NOMO-1 treated with dmso at 0.1 percent for 144 hours (cell line): ENCODE results near the gene GALNT6.
A peak's percentile ranks its signal among the peaks of the same experiment; 100 is the strongest.
"Not testable (repeated sequence)": the region's sequence is repeated elsewhere in the genome, so short reads cannot be mapped to it uniquely, and the experiment has no call there.

Experiments
- DNase-seq: peaks from one replicate; lab custom pipeline; 2025; ENCODE audit not compliant: unreplicated experiment; lab: John Stamatoyannopoulos, UW

Gene GALNT6

DNA sequence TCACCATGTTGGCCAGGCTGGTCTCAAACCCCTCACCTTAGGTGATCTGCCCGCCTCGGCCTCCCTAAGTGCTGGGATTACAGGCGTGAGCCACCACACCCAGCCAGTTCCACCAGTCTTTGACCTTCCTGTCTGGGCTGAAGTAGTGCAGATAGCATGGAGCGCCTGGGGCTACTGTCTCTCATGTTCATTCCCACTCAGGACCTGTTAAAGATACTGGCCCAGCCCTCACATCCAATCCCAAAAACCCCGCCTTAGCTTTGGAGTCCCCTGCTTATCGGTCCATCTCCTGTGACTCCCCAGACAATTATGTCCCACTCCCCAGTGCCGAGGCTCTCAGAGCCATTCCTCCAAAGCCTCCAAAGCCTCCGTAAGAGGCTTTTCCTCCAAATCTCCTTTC is 32.7 kb downstream of the GALNT6 start:
- DNase-seq: no peak

DNA sequence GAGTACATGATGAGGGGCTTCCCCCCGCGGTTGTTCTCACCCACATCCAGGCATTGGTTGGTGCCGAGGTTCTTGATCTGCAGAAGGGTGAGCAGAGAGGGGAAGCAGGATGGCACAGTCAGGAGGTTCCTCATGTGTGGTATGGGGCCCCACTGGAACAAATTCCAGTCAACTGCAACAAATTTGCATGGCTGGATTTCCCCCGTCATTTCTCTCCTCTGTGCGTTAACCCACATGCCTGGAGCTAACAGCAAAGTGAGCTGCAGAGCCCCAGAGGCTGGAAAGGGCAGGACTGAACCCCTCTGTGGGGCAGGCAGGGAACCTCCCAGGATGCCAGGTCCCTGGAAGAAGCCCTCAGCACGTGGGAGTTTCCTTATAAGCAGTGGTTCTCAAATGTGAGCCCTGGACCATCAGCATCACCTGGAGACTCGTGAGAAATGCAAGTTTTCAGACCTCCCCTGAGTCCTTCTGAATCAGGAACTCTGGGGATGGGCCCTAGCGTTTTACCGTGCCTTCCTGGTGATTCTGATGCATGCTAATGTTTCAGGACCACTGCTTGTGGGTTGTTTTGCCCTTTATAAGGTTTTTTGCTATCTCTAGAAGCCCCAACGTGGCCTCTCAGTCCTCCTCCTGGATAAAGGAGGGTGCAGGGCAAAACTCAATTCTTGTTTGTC is 33.7 kb downstream of the GALNT6 start:
- no peak for DNase-seq

DNA sequence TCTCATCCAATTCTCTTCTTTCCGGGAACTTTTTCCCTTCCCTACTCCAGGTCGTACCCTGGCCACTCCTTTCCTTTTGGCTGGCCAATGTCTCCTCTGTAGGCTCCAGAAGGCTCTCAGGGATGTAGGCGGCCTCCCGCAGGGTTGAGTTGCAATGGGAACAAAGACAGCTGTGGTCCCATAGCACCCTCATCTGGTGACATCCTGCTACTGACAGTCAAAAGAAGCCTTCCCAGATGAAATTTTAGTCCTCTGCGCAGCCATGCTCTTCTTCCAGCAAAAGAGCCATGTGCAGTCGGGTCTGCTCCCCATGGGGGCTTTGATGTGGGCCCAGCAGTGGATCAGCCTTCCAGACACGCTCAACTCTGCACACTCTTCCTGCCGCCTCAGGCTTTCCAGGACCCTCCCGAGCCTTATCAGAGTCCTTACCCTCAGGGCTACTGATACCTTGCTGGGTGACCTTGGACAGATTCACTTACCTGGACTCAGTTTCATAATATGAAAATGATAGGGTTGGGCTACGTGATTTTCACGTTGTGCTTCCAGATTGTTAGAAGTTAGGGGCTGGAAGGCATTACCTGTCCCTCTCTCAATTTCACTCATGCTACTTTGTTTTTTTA is 39.2 kb downstream of the GALNT6 start:
- DNase-seq: no peak

DNA sequence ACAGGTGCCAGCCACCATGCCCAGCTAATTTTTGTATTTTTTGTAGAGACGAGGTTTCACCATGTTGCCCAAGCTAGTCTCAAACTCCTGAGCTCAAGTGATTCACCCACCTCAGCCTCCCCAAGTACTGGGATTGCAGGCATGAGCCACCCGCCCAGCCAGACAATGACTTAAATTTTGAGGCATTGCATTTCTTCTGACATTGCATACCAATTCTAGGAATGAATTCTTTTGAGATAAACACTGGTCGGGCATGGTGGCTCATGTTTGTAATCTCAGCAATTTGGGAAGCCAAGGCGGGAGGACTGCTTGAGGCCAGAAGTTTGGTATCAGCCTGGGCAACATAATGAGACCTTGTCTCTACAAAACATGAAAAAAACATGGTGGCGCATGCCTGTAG is 42.2 kb downstream of the GALNT6 start:
- no peak for DNase-seq

DNA sequence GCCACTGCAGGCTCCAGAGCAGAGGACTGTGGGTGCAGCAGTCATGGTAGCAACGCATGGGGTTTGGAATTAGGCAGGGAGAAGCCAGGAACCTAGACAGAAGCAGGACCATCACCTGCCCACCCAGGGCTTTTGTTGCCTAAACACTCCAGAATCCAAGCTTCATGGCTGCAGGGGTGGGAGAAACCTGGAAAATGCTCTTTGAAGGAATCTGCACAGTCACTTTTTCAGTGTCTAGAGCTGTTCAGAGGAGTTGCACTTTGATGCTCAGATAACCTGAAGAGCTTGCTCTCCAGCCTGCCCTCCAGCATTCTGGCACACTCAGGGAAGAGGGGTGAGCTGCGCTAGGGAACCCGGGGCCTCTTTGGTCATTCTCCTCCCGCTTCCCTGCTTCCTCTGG is 43.1 kb downstream of the GALNT6 start:
- DNase-seq: no peak

DNA sequence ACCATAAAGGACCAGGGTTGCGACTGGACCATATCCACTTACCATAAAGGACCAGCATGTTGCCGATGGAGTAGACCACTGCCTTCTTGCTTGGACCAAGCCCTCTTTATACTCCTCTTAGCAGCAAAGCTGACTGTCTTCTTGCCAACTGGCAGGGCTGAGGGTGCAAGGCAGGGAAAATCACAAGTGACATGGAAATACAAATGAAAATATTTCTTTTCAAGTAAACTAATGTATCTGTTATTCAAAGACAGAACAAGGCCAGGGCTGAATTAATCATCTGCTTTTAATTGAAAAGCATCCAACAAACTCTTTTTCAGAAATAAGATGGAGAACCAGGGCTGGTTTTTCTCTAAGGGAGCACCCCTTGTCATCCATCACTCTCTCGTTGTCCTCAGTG is 44.6 kb downstream of the GALNT6 start, which contains the start of gene CELA1:
Gene CELA1, minus strand, starts transcription at position 99 of the 400 bp plus-strand sequence. Its CDS starts 41 bp downstream, at position 58.
- DNase-seq: no peak

DNA sequence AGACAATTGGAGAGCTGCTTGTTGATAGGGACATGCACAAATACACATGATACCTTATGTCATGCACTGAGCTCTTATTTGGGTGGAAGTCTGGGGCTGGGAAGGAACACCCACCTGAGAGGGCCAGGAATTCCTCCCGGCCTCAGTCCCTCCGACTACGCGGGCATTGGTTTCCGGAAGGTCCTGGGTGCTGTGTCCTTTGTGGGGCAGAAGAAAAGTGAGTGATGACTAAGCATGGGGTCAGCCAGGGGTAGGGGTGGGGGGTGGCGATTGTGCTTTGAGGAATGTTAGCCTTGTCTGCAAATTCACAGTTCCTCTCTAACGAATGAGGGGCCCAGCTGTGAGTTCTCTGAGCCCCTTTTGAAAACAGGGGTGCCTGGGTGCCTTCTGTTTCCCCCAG is 45.5 kb downstream of the GALNT6 start:
- DNase-seq: no peak

DNA sequence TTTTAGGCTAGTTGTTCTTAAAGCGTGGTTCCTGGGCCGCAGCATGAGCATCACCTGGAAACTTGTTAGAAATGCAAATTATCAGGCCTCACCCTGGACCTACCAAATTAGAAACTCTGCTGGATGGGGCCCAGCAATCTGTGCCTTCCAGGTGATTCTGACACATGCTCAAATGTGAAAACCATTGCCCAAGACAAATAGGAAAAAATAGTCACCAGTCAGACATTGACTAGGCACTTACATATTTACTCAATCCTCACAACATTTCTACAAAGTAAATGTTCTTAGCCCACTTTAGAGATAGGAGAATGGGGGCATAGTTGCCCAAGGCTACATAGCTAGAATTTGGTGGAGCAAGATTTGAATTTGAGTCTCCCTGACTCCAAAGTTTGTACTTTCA is 48.0 kb downstream of the GALNT6 start:
- DNase-seq: no peak

DNA sequence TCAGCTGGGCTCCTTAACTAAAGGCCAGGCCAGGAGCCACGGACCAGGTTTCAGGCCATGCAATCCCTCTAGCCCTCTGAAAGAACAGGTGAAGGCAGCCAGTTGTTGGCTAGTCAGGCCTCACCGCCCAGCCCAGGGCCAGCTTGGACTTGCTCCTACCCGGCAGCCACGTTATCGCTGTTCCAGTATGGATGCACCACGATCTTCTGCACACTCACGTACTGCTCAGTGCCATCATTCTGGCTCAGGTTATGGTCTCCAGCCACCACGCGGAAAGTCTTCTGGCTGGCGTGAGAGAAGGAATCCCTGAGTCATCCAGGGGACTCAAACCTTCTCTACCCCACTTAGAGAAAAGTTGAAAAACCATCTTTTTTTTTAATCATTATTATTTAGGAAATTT is 48.8 kb downstream of the GALNT6 start:
- no peak for DNase-seq

DNA sequence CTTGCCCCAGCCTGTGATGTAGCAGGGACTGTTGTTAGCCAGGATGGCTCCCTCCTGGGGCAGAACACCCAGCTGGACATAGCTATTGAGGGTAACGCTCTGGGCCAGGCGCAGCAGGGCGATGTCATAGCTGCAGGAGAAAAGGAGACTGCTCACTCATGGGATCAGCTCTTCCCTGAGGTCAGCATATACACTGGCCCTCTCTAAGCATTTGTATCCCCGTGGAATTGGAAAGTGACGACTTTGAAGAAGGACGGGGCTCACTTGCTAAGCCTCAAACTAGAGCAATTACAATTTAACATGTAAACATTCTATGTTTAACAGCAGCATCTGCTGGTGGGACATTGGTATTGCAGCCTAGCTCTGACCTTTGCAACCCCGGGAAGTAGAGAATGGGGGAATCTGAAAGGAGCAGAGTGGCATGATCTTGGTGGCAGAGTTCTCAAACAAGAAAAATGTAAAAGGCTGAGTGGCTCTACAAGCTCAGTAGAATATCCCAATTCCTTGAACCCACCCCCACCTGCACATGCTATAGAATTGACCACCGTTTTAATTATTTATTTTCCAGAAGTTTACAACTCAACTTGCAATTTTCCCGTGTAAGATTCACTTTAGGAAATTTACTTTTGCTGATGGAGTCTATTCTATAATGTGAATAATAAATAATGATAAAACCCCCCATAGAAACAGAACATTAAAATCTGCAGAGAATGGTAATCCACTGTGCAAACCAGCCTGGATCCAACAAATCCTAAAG is 49.8 kb downstream of the GALNT6 start:
- DNase-seq: peak; percentile 42

DNA sequence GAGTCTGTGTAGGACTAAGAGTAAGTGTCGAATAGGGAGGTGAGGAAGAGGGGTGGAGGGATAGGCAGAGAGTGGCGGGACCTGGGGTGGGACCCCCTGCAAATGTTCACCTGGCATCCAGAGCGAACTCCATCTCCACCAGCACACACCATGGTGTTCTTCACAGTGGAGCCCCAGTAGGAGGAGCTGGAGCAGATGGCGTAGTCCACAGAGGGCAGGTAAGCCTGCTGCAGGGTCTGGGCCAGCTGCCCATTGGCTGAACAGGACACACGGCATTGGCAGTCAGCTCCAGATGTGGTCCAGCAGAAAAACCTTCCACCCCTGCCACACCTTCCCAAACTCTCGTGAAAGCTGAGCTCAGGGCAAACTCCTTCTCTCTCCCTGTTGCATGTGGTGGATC is 51.5 kb downstream of the GALNT6 start:
- DNase-seq: no peak

DNA sequence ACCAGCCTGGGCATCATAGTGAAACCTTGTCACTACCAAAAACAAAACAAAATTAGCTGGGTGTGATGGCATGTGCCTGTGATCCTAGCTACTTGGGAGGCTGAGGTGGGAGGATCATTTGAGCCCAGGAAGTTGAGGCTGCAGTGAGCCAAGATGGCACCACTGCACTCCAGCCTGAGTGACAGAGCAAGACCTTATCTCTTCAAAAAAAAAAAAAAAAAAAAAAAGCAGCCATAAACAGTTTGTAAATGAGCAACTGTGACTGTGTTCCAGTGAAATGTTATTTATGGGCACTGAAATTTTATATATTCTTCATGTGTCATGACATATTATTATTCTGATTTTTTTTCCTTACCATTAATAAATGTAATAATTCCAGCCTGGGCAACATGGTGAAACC is 53.9 kb downstream of the GALNT6 start:
- DNase-seq: not testable (repeated sequence)

DNA sequence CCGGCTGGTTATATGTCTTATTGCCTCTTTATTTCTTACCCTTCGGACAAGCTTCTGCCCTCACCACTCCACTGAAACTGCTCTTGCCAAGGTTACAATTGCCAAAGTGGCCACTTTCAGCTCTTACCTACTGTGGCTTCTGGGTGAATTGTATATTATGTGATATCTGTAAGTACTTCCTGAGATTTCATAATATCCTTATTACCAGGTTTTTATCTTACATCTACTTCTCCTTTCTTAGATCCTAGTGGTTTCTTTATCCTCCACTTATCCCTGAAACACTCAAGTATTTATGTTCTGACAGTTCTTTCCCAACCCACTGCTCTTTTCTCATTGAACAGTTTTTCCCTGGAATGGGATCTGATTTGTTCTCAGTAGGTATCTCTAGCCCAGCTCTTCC is 55.3 kb downstream of the GALNT6 start:
- DNase-seq: peak; percentile 73

DNA sequence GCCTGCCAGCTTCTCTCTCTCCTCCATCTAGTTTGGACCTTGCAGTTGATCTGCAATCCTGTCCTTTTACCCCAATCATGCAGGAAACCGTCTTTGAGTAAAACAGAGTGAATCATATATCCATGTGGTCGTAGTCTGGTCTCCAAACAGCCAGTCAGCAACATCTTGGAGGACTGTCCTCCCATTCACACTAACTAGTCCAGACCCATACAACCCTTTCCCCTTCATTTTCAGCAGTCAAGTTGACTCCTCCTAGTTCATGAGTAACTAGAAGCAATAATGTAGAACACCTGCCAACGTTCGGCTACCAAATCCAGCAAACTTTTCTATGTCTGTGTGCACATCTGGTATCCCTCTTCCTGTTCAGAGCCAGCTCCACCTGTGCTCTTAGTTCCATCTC is 56.4 kb downstream of the GALNT6 start:
- no peak for DNase-seq

DNA sequence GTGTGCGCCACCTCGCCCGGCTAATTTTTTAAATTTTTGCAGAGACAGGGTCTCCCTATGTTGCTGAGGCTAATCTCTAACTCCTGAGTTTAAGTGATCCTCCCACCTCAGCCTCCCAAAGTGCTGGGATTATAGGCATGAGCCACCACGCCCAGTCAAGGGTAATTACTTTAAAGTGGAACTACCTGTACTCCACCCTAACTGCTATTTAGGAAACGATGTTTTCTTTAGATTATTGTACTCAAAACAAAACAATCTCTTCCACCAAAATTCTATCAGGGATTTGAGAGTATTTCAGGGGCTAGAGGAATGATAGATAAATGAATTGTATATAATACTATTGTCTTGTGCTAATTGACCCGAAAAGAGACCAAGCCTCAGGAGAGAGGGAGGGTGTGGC is 57.7 kb downstream of the GALNT6 start:
- no peak for DNase-seq

DNA sequence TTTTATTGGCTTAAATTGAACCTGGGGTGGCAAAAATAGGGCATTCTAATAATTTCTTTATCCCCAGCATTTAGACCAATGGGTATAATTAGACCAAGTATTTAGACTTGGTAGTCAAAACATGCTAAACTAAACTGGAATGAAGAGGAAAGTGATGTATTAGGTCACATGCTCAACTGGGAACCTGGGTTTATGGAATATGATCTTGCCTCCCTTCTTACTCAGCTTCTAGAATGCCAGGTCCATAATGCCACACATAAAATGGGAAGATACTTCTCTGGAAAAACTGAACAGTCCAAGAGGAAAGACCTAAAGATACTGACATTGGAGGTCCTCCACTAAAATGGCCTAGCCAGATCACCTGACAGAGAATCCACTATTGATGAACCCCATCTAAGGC is 61.0 kb downstream of the GALNT6 start:
- DNase-seq: no peak

DNA sequence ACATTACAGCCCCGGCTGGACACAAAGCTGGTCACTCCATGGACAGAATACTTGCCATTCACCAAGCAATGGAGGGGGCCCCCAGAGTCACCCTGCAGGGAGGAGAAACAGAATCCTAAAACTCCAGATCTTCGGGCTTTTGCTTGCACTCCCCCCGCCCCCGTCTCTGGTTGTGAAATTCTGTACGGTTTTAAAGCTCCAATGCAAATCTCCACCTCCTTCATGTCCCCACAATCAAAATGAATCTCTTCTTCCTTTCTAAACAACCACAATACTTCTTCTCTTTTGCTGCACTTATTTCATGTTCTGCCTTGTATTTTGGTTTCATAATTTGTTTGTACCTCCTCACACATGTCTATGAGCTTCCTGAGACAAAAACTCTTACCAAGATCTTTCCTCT is 61.5 kb downstream of the GALNT6 start:
- DNase-seq: peak; percentile 24

DNA sequence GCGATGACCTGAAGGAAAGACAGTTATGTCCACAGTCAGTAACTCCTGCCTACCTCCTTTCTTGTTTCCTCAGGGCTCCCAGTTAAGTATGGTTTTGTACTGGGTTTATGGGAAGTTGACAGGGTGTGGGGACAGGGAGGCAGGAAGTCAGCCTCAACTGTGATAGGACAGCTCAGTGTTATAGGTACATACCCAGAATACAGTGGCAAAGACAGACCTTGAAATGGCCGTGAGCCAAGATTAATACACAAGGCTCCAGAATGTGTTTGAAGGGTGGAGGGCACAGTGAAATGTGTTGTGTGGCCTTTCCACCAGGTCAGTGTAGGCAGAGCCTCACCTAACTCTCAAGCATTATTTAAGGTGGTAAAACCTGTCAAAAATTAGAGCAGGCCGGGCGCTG is 62.6 kb downstream of the GALNT6 start:
- DNase-seq: no peak

DNA sequence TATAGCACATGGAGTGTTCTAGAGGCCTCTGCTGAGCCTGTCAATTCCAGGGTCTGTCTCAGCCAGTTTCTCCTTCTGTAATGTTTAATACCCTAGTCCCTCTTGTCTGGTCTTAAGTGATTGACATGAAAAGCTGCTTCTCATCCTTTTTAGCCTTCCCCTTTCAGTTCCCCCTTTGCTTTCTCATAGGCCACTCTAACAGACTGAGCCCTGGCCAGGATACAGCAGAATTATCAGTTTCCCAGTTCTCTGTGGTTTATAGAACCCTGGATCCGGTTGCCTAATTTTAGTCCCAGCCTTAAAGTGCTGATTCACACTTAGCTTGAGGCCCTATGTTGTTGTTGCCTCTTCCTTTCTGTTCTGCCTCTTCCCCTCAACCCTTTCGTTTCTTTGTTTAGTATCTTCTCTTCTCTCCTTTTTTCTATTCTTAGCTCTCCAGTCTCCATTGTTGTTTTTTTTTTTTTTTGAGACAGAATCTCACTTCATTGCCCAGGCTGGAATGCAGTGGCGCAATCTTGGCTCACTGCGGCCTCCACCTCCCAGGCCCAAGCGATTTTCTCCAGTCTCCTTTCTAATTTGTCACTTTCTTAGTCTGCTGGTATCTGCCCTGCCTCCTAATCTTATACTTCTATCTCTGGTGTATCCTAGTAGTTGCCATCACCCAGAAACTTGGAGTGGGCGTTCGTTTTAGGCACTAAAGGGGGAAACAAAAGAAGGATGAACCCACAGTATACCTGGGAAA is 64.3 kb downstream of the GALNT6 start:
- peak; percentile 98 for DNase-seq

DNA sequence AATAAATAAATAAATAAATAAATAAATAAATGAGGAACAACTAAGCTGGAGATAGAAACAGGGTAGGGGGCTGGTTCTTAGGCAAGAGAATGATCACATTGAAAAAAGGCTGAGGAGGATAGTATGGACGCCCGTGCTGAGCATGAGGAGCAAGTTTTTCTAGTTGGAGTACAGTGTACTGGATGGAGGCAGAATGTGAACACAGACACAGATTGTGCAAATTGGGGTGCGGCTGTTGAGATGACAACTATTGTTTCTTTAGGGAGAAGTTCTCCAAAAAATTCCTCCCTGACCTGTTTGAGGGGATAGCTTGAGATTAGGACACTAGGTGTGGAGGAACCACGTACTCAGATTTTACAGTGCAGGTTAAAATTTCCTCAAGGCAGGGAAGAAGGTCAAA is 66.3 kb downstream of the GALNT6 start:
- DNase-seq: no peak
